T-helper 2 cell treated with Interferon-gamma antibody and Interleukin-4, amounts not matched to agents 5 μg/mL and 100 μg/mL, for 36 hours (primary cell): Measurements from ENCODE around the gene ABHD15.

Experiments
- DNase-seq: peaks from one replicate; pipeline ENCODE4 v3.0.0; 2021; ENCODE audit warnings: low spot score
- H3K27ac Mint-ChIP-seq: one replicate; pipeline ENCODE4 v1.8.0; 2021; ENCODE audit warnings: mild to moderate bottlenecking, mixed read lengths
- H3K27me3 Mint-ChIP-seq: one replicate; pipeline ENCODE4 v1.8.0; 2021; ENCODE audit warnings: low read depth, mixed read lengths
- H3K36me3 Mint-ChIP-seq: one replicate; pipeline ENCODE4 v1.8.0; 2021; ENCODE audit warnings: low read depth, mixed read lengths
- H3K4me1 Mint-ChIP-seq: one replicate; pipeline ENCODE4 v1.8.0; 2021; ENCODE audit warnings: low read depth, mixed read lengths
- H3K4me3 Mint-ChIP-seq: one replicate; pipeline ENCODE4 v1.8.0; 2022; ENCODE audit warnings: mild to moderate bottlenecking, moderate library complexity, mixed read lengths
- H3K9me3 Mint-ChIP-seq: one replicate; pipeline ENCODE4 v1.8.0; 2021; ENCODE audit warnings: mixed read lengths

The ABHD15 gene

DNA sequence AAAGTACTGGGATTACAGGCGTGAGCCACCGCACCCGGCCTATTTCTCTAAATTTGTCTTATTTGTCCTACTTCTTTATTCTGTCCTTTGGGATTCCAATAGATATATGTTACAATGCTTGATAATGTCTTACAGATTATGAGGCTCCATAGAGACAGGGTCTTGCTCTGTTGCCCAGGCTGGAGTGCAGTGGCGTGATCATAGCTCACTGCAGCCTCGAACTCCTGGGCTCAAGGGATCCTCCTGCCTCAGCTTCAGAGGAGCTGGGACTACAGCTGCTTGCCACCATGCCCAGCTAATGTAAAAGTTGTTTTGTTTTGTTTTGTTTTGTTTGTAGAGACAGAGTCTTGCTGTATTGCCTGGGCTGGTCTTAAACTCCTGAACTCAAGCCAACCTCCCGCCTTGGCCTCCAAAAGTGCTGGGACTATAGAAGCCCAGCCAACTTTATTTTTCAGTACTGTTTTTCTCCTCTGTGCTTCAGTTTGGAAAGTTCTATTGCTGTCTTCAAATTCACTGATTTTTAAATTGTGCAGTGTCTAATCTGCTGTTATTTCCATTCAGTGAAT, 36.4 kb upstream of the ABHD15 start:
- no peaks in the 10 kb centered on the region for H3K9me3 Mint-ChIP-seq
- DNase-seq = no peak
- H3K27me3 Mint-ChIP-seq = no peaks in the 10 kb centered on the region
- H3K36me3 Mint-ChIP-seq = no peaks in the 10 kb centered on the region
- no peak overlapping the region for H3K4me3 Mint-ChIP-seq
- H3K4me1 Mint-ChIP-seq = peaks cover 4% of the 10 kb centered on the region
- H3K27ac Mint-ChIP-seq = no peak overlapping the region

DNA sequence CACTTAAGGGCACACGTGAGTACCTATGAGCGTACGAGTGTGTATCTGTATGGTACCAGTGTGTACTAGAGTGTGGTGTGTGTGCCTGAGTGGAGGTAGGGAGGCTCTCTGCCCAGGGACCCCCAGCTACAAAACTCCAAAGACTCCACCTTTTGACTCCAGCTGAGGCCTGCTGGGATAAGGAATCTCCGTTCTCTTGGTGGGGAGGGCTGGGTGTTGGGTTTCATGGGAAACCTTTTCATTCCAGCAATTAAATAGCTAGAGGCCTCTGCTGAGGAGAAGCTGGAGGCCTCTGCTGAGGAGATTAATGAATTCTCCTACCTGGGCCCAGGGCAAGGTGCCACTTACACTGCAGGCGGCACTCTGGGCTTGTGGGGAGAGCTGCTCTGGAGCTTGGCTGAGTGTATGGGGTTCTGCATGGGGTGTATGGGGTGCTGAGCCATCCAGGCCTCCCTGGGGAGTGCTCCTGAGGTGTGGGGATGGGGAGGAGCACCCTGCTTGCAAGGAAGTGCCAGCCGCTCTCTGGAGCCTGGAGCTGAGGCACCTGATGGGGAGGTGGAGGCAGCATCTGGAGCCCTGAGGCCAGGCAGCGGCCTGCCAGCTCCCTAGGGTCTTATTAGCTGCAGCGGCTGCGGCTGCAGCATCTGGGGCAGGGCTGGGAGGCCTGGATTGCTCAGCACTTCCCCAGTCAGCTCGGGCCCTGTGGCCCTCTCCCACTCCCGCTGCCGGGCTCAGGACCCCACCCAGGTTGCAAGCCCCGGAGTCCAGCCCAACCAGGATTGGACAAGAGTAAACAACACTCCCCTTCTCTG, 30.7 kb upstream of the ABHD15 start:
- H3K27ac Mint-ChIP-seq = no peak overlapping the region
- H3K27me3 Mint-ChIP-seq = no peaks in the 10 kb centered on the region
- no peak for DNase-seq
- H3K9me3 Mint-ChIP-seq = no peaks in the 10 kb centered on the region
- no peaks in the 10 kb centered on the region for H3K36me3 Mint-ChIP-seq
- peaks cover 9% of the 10 kb centered on the region for H3K4me1 Mint-ChIP-seq
- no peak overlapping the region for H3K4me3 Mint-ChIP-seq

DNA sequence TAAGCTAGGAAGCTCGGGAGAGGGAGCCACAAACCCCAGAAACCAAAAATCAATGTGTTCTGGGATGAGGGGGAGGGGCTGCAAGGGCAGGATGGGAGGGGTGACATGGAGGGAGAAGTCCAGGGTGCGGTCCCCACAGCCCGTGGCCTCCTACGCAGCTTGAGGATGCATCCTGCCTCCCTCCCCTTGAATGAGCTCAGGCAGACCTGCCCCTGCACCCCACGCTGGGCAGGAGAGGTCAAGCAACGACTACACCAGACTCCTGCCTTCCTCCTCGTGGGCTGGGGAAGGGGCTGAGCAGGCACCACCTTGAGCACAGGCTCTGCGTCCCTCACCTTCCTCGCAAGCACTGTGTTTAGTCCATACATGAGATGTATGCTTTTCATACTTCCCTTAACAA, 30.0 kb upstream of the ABHD15 start:
- Mint-ChIP-seq H3K36me3 (no peaks in the 10 kb centered on the region), H3K4me1 (peaks cover 17% of the 10 kb centered on the region), H3K4me3 (no peak overlapping the region), H3K27me3 (no peaks in the 10 kb centered on the region), H3K9me3 (no peaks in the 10 kb centered on the region), H3K27ac (no peak overlapping the region)
- DNase-seq = no peak

- H3K9me3 Mint-ChIP-seq = no peaks in the 10 kb centered on the region
- H3K36me3 Mint-ChIP-seq = no peaks in the 10 kb centered on the region
- H3K27ac Mint-ChIP-seq = no peak overlapping the region
- H3K4me1 Mint-ChIP-seq = peaks cover 23% of the 10 kb centered on the region
- H3K4me3 Mint-ChIP-seq = no peak overlapping the region
- H3K27me3 Mint-ChIP-seq = no peaks in the 10 kb centered on the region
- DNase-seq = no peak
These were observed 29.3 kb upstream of the ABHD15 start for GRCh38 chr17:29595943-29596774.

- Mint-ChIP-seq H3K27ac (no peak overlapping the region), H3K36me3 (no peaks in the 10 kb centered on the region), H3K4me1 (peaks cover 26% of the 10 kb centered on the region), H3K27me3 (no peaks in the 10 kb centered on the region), H3K9me3 (no peaks in the 10 kb centered on the region), H3K4me3 (peak overlapping the region; percentile 67)
- DNase-seq = no peak
These were observed 28.5 kb upstream of the ABHD15 start for GRCh38 chr17:29595107-29595942.

- H3K27me3 Mint-ChIP-seq = no peaks in the 10 kb centered on the region
- no peaks in the 10 kb centered on the region for H3K9me3 Mint-ChIP-seq
- peaks cover 30% of the 10 kb centered on the region for H3K4me1 Mint-ChIP-seq
- no peak for DNase-seq
- H3K27ac Mint-ChIP-seq = no peak overlapping the region
- H3K4me3 Mint-ChIP-seq = peak overlapping the region; percentile 67
- no peaks in the 10 kb centered on the region for H3K36me3 Mint-ChIP-seq
These were observed 27.8 kb upstream of the ABHD15 start for GRCh38 chr17:29594519-29595090.

- H3K4me3 Mint-ChIP-seq = peak overlapping the region; percentile 67
- H3K9me3 Mint-ChIP-seq = no peaks in the 10 kb centered on the region
- DNase-seq = no peak
- H3K4me1 Mint-ChIP-seq = peaks cover 28% of the 10 kb centered on the region
- H3K36me3 Mint-ChIP-seq = no peaks in the 10 kb centered on the region
- H3K27me3 Mint-ChIP-seq = no peaks in the 10 kb centered on the region
- H3K27ac Mint-ChIP-seq = no peak overlapping the region
These were observed 27.0 kb upstream of the ABHD15 start for GRCh38 chr17:29593591-29594518.

DNA sequence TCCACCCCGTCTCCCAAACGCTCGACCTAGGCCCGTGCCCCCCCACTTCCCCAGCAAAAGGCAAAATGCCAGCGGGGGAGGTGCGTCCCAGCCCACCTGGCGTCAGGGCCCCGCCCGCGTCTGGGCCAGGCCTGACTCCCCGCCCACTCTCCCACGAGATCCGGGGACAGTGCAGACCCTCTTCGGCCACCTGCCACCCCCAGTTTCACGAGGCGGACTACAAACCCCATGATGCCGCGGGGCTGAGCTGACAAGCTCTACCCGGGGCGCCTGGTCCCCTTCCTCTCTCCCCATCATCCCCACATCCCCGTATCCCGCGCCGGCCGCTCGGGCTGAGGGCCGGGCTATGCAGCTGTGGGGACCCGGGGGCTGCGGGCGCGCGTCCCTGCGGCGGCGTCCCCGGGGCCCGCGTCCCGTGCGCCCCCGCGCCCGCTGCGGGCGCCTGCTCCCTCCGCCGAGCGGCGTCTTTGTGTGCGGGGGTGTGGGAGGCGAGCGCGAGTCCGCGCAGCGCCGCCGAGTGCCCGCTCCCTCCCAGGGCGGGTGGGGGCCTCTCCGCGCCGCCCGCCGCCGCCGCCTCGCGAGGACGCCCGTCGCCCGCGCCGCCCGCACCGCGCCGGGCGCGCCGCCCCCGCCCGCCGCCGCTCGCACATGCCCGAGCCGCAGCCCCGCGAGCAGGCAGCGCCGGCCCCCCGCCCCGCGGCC, 26.2 kb upstream of the ABHD15 start, which contains the start of gene ANKRD13B:
Gene ANKRD13B, plus strand, starts transcription at position 283 of the 702 bp plus-strand sequence. CDS start 490 bp downstream, outside the sequence.
- Mint-ChIP-seq H3K4me1 (peaks cover 32% of the 10 kb centered on the region), H3K27ac (peak within 1 kb of the TSS; percentile 73), H3K9me3 (no peaks in the 10 kb centered on the region), H3K4me3 (peak within 1 kb of the TSS; percentile 87), H3K36me3 (no peaks in the 10 kb centered on the region), H3K27me3 (no peaks in the 10 kb centered on the region)
- DNase-seq = no peak

- Mint-ChIP-seq H3K4me1 (peaks cover 39% of the 10 kb centered on the region), H3K36me3 (no peaks in the 10 kb centered on the region), H3K4me3 (peak overlapping the region; percentile 87), H3K9me3 (no peaks in the 10 kb centered on the region), H3K27ac (peak overlapping the region; percentile 73), H3K27me3 (no peaks in the 10 kb centered on the region)
- peak; percentile 80 for DNase-seq
These were observed 25.1 kb upstream of the ABHD15 start for GRCh38 chr17:29591737-29592608.

- DNase-seq = no peak
- Mint-ChIP-seq H3K4me3 (peak overlapping the region; percentile 87), H3K36me3 (no peaks in the 10 kb centered on the region), H3K4me1 (peaks cover 43% of the 10 kb centered on the region), H3K27ac (peak overlapping the region; percentile 73), H3K27me3 (no peaks in the 10 kb centered on the region), H3K9me3 (no peaks in the 10 kb centered on the region)
These were observed 24.4 kb upstream of the ABHD15 start for GRCh38 chr17:29591146-29591736.
